GM18526 (cell line): ENCODE measurements around the gene NOP16.

Source experiments
- POLR2A ChIP-seq: IDR thresholded peaks from 3 replicates; pipeline ENCODE4 v1.6.1; 2011; ENCODE audit not compliant: insufficient read length; ENCODE audit errors: extremely low read depth

NOP16 gene

DNA sequence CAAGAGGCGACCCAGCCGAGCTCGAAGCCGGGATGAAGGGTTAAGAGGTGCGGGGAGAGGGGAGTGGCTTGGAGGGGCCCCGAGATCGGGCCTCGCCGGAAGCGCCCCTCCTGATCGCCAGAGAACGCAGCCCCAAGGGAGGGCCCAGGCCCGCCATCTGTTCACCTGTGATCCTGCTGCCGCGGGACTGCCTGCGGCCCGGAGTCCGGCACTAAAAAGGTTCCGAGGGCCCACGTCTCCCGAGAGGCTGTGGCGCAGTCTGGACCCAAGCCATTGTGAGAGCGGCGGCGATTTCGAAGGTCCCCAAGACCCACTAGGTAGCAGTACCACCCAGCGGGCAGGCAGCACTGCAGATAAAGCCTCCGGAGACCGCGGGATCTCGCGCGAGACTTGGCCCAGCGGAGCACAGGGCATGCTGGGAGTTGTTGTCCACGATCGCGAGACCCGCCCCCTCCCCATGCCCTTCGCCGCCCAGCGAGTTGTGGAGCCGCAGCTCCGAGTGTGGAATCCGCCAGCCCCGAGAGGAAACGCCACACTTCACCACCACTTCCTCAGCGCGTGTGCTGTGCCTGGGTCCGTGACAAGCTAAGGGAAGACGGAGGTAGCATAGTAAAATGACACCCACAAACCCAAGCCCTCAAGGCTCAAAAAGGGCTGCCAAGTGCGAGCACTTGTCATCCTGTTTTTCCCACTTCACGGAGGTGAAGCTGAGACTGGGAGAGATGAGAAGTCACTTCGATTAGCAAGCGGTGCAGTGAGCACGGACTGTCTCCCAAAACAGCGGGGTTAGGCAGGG, 26.8 kb downstream of the NOP16 start, which contains the start of gene KIAA1191:
KIAA1191 (minus strand) TSS at position 328 of the 796 bp plus-strand sequence. CDS start 2,256 bp downstream, outside the sequence.
- TF ChIP-seq POLR2A = peak; percentile 97

DNA sequence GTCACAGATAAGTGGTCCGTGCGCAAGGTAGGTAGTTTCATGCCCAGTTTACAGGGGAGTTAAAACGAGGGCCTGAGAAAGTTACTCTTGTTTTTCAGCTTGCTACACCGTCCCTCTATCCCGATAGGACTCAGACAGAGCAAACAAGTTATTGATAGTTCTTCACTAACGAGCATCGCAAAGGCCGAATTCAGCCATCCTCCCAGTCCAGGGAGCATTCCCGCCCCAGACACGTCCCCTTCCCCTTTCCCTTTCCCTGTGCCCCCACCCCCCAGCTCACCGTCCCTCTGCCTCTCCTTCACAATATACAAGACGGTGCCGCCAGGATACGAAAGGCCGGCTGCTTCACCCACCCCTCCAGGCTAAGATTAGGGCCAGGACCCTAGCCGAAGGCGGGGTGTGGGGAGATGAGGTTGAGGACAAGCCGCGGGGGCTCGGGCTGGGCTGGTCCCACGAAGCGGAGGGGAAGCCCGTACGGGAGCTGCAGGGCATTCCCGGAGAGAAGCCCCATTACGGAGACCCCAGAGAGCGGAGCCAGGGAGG, 27.4 kb downstream of the NOP16 start:
- TF ChIP-seq POLR2A = no peak

DNA sequence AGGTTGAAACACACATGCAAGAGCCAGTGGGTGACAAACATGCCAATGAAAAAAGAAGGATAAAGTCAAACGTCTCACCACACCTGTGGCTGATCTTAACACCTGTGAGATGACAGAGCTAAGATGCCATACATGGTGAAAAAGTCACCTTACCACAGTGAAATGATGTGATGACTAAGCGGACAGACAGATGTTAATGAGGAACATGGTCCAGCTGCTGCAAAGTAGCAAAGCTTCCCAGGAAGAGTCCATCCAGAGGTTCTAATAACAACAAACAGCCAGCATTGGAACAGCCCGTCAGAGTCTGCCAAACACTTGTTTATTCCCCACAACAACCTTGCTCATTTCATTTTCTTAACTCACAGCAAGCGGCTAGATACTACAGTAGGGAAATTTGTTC, 28.7 kb downstream of the NOP16 start:
- no peak for TF ChIP-seq POLR2A

DNA sequence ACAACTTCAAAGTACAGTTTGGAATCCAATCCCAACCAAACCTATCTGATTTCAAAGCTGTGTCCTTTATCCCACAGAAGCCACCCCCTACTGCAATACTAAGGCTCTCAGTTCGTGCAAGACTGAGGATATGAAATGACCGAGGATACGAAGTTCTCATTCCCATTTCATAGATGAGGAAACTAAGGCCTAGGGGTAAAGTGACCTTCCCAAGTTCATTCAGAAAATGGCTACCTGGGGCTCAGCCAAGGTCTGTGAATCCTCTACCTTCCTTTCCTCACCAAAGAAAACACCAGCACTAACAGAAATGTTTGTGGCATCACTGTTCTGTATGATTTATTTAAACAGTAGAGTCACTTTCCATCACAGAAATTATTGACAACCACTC, 32.2 kb downstream of the NOP16 start:
- TF ChIP-seq POLR2A = no peak

DNA sequence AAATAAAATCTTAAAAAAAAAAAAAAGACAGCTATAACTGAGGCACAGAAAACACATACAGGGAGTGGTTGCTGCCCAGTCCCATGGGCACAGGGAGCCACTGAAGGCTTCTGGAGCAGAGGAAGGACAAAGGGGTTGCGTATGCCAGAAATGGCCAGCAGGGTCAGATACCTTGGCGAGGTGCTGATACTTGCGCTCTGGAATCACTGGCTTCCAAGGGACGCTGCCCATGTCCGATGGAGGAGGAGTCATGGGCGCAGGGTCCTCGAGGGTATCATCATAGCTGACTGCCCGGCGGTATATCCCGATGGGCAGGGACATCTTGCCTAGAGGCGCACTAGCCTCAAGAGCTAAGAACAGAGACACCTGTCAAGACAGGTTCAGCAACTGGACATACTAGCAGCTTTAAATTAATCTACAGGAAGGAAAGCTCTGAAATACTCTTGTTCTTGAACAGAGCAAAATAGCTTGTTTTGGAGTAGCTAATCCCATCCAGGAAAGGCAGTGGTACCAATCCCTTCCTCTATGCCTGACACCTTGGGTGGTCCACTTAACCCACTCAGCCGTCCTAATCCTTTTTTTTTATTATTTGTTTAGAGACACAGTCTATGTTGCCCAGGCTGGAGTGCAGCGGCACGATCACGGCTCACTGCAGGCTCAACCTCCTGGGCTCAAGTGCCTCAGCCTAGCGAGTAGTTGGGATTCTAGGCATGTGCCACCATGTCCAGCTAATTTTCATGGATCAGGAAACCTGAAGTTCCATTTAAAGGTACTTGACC, 32.8 kb downstream of the NOP16 start:
- TF ChIP-seq POLR2A = no peak

DNA sequence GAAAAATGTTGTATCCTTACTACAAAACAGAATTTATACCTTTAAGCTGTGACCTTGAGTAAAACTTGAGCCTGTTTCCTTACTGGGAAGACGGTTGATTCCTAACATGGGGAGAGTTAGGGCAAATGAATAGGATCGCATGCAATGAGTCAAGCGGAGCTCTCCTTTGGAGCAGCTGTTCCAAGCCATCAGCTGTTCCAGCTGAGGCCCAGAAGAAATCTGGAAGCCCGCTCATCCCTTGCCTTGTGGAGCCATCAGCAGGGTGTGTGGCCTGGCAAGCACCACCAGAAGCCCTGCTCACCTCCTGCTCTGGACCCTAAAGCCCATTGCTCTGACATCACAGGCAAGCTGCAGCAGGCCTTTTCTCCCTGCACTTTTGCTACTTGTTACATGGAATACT, 34.9 kb downstream of the NOP16 start:
- TF ChIP-seq POLR2A = no peak

DNA sequence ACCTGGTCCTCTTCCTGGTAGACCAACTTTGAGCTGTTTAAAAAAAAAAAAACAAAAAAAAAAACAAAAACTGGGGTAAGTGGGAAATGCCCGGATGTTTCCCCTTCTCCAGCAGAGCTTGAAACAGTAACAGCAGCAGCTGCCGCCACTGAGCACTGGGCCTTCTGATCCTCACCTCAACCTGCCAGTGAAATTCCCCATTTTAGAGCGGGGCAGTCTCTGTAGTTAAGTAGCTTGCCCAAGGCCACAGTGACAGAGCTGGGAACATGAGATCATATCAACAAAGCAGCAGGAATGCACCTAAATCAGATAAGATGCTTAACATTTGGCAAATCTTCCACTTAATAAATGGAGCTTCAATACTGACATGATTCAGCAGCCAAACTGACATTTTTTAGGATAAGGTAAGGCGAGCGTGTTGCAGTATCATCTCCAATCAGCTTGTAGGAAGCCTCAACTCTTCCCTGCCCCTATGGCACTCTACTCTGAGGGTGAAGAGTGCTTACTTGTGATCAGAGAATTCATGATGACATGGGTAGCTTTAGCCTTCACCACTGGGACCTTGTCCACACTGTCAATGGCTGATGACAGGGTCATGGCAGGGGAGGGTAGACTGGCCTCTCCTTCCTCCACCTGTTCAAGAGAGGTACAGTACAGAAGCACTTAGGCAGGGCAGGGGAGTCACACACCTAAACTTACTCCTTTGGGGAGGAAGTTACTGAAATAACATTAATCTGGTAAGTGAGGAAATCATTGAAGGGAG, 36.1 kb downstream of the NOP16 start:
- no peak for TF ChIP-seq POLR2A

DNA sequence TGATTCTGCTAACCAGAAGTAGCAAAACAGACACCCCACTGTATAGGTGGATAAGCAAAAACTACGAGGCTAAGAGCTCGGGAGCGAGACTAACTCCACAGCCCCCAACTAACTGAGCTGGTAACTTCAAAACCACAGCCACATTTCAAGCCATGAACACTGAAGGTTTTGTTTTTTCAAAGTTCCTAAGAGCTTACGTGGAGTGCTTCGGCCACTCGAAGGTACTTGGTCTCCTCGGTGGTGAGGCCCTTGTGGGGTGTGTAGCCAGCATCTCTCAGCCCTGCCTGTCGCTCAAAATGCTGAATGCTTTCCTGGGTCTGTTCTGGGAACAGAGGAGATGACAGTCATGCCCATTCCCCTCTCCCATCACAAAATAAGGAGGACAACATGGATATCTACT, 38.0 kb downstream of the NOP16 start:
- TF ChIP-seq POLR2A = no peak

DNA sequence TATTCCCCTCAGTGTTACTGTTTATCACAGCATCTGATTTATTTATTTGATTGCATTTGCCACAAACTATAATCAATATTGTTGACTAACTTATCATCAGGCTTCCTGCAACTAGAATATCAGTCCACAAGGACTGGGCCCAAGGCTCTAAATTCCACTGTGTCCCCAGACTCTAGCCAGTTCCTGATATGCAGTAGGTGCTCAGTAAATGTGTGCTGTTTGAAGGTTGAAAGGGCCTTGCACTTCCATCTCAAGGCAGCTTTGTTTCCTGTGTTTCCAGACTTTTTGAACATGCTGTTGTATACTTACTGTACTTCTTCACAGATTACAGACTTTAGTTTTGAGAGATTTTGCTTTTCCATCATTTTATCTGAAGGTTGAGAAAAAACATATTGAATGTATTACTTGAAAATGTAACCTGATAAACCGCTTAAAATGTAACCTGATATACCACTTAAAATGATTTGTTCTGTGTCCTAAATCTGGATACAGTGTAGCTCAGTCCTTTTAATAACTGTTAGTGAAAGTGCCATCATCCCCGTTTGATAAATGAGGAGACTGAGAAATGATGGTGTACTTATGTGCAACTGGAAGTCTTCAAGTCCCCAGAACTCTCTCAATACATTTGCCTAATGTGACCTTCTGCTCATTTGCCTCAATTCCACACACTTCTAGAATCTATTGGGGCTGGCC, 45.5 kb downstream of the NOP16 start:
- no peak for TF ChIP-seq POLR2A

DNA sequence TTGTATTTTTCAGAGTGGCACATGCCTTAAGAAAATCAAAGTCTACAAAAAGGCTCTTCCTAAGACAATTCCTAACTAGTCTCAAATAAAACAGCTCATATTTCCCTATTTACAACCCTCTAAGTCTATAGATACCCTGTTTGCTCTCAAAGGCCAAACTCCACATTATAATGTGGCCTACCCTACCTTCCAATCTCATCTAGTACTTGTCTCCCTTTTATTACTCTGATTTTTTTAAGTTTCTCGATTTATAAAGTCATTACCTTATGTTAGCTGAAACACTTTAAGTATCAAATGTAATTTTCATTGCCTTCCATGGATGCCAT, 46.3 kb downstream of the NOP16 start:
- no peak for TF ChIP-seq POLR2A

DNA sequence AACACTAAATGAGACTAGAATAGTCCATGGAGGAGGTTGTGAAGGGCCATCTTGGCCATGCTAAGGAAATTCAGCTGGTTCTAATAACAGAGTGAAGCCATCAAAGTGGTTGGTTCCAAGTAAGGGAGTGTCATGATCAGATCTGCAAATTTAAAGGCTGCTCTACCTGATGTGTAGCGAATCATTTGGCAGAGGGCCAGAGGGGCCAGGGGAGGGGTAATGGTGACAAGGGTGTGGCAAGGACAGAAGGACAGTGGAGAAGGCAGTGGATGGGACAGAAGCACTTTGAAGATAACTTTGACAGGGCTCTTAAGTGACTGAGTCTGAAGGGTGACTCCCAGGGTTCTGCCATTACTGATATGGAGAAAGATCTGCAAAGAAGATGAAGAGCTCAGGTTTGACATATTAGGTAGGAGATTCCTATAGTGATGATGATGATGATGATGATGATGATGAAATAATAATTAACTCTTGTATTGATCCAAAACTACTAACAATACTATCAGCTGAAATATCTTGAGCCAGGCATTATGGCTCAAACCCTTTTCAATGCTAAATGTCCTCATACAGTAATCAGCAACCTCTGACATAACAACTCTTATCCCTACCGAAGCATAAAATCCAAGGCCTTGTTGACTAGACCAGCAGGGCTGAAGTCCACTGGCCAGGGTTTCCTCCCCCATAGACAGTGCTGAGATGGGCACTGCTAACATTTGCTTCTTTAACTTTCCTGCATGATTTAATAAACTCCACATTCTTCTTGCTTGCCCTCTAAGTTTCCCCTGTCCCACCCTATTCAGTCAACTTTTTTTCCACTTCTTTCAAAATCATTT, 46.9 kb downstream of the NOP16 start:
- TF ChIP-seq POLR2A = no peak

DNA sequence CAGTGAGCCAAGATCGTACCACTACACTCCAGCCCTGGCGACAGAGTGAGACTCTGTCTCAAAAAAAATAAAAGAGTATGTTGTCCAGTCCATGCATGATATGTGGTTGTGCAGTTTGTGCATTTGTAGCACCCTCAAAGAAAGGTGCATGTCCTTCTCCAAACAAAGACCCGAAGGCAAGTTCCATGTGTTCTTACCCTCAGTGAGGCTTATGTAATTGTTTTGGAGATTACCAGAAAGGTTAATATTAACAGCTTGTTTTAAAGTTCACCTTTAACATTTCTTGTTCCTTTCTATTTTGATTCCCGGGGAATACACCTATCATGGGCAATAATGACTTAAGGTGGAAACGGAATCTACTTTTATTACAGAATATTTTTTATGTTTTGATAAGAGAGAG, 49.1 kb downstream of the NOP16 start:
- no peak for TF ChIP-seq POLR2A

DNA sequence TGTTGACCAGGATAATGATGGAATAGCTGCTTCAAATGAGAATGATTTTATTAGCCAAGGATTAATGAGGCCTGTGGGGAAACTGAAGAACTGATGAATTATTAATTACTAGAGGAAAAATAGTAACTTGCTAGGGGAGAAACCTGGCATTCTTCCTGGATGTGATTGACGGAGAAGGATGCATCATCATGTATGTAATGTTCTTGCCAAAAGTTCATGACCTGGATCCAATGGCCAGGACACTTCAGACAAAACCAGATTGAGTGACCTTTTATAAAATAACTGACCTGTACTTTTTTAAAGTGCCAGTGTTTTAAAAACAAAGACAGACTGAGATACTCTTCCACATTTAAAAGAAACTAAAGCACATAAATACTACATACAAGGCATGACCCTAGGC, 50.5 kb downstream of the NOP16 start:
- TF ChIP-seq POLR2A = no peak

DNA sequence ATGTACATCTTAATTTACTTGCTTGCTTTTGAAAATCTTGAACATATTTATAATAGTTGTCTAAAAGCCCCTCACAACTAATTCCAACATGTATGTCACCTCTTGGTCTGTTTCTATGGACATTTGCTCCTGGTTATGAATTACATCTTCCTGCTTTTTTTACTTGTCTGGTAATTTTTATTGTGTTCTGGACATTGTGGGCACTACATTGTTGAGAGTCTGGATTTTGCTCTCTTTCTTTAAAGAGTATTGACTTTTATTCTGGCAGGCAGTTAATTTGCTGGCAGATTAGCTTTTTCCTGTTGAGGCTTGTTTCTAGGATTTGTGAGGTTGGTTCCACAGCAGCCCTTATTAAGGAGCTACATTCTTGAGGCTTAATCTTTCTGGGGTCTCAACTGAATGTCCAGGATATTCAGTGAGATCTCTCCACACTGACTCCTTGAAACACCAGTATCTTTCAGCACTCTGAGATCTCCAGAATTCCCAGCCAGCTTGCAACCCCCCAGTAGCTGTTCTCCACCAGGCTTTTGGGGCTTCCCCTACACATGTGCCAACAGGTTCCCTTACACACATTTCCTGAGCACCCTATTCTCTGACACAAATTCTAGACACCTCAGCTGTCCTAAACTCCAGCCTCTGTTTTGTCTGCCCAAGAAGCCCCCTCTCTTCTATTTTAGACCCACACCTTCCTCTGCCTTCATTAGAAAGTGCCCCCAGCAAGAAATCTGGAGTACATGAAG, 54.2 kb downstream of the NOP16 start:
- TF ChIP-seq POLR2A = no peak
